NCI-H748 (cell line): Measurements from ENCODE around the gene PCDH8.
"Not testable (repeated sequence)": the region's sequence is repeated elsewhere in the genome, so short reads cannot be mapped to it uniquely, and the experiment has no call there.

ENCODE experiments used
- DNase-seq: peaks from one replicate; lab custom pipeline; 2025; ENCODE audit not compliant: unreplicated experiment; lab: John Stamatoyannopoulos, UW

Gene PCDH8

GRCh38 chr13:52850396-52851136 is 2.1 kb upstream of the PCDH8 start:
- DNase-seq = peak; percentile 80

DNA sequence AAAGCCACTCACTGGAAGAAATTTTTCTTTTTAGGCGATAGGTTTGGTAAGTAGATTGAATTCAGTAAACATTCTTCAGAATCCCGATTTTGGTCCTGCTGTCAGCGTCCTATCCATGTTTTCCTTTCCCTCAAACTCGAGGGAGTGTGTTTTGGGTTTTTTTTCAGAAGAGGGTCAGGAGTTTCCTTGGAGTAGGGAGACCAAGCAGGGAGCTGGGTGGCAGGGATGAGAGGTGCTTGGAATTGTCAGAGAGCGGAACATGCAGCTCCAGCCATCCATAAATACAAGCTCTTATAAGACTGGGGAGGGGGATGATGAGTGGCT is 1.6 kb upstream of the PCDH8 start:
- no peak for DNase-seq

DNA sequence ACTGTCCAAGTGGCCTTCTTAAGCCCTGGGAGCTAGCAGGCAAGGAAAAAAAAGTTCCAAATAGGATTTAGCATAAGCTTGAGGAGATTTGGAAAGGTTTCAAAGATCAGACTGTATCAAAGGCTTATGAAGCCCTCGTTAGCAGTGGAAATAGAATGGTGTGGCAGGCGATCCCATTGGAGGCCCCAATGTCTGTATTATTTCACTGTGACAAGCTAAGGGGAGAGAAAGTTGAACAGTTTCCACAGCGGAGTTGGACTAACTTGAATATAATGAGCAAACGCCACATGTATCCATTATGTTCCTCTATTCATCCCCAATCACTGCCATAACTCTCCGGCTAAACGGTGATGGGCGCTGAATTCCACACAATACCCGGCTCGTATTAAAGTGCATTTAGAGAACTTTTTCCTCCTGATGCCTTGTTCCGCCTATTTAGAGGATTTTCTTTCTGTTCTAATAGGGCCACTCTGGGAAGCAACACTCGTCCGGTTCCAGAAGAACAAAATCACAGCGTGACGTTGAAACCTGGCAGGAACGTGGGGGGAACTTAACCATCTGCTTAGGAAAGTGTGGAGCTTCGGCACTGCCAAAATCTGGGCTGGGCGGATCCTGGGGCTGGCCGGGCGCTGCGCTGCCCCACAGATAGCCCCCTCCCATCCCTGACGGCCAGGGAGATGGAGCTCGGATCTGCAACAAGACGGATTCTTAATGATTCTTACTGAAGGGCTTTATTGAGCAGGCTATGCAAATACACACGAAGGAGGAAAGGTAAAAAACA is 1.0 kb upstream of the PCDH8 start:
- DNase-seq = peak; percentile 68

- DNase-seq = no peak
Measured at GRCh38 chr13:52847682-52848432, 583 bp downstream of the PCDH8 start.

DNA sequence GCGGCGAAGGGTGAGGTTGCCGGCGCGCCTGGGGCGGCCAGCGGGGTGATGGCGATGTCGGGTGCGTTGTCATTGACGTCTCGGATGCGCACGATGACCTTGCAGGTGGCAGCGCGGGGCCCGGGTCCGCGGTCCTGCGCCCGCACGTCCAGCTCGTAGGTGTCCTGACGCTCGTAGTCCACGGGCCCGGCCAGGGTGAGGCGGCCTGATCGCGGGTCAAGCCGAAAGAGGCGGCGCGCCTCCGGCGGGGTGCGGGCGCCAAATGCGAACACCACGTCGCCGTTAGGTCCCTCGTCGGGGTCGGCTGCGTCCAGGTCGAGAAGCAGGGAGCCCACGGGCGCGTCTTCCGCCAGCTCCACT is 1.1 kb downstream of the PCDH8 start:
- DNase-seq = no peak

DNA sequence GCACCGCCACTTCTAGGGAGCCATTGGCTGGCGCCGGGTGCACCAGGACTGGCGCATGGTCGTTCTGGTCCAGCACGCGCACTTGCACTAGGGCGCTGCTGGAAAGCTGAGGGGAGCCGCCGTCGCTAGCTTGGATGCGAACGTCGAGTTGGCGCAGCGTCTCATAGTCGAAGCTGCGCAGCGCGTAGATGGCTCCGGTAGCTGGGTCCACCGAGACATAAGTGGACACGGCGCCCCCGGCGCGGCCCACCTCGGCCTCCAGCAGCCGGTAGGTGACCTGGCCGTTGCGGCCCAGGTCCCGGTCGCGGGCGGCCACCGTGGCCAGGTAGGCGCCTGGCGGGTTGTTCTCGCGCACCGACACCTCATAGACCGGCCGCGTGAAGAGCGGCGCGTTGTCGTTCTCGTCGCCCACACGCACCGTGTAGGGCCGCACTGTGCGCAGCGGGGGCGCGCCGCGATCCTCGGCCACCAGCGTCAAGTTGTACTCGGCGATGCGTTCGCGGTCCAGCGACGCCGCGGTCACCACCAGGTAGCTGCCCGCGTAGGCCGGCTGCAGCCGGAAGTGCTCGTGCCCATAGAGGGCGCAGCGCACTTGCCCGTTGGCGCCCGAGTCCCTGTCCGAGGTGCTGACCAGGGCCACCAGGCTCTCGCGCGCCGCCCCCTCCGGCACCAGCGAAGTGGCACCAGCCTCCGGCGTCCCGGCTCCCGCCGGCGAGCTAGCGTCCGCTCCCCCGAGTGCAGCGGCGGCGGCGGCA is 1.7 kb downstream of the PCDH8 start:
- no peak for DNase-seq

DNA sequence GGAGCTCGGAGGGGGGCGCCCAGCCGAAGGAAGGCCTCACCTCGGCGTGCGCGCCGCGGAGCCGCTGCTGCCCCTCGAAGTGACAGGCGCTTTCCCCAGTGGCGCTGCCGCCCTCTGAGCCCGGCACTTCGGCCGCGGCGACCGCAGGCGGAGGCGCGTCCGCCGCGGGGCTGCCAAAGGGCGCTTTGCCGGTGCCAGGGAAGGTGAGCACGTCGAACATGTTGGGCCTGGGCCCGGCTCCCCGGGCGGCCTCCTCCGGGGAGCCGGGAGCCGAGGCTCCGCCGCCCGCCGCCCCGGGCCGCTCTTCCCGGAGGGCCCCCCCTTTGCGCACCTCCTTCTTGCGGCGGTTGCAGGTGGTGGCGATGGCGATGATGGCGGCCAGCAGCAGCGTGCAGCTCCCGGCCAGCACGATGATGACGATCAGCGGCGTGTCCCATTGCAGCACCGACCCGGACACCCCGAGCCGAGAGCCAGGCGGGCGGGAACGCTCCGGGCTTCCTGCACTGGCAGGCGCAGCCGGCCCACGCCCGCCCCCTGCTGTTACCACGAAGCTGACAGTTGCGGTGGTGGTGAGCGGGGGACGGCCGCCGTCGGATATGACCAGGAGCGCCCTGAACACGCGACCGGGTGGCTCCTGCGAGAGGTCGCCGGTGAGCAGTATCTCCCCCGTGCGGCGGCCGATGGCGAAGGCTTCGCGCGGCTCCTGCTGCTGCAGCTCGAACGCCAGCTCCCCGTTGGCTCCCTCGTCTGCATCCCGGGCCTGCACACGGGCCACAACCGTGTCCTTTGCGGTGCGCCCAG is 2.5 kb downstream of the PCDH8 start:
- DNase-seq = peak; percentile 85

DNA sequence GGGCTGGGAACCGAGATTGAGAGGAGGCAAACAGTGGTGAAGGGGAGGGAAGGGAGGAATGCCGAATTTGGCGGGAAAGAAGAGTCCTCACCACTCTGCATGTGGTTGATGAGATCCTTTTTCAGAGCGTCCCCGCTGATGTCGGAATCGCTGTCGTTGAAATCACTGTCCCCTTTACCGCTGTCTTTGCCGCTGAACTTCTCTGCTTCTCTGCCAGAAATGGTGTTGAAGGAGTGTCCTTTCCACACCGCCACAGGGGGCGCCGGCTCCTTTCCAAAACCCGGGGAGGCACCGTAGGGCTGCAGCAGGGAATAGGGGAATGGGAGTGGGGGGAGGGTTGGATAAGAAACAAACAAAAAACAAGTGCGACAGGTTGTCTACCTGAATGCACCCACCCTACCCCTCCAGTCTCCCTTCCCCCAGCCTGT is 3.1 kb downstream of the PCDH8 start:
- peak; percentile 77 for DNase-seq

DNA sequence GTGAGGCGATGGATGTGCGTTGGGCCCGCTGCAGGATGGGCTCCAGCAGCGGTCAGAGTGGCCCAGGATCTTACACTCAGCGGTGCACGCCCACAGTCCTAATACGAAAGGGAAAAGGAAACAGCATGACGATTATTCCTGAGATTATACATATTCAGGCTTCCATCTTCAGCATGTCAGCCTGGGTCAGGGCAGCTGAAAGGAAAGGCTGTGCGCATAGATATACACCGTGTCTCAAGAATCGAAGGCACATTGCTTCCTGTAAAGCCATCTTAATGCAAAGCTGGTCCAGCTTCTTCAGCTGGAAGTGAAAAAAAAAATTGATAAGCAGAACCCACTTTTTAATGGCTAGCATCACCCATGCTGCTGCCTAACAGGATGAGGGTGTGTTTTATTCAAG is 3.6 kb downstream of the PCDH8 start:
- DNase-seq = no peak

DNA sequence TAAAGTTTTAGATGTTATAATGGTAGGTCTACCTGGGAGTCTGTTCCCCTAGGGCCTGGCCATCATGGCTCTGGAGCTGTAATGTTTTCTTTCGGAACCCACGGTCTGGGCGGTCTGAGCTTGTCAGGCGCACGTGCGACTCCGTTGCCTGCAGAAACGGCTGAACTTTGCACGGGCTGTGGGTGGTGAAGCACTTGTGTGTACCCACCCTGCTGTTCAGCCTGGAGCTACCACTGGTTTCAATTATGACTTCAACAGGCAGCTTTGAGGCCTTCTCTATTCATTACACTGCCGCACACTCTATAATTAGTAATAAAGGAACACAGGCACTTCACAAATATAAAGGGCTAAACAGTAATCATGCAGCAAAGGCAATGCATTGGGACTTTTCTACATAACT is 6.0 kb downstream of the PCDH8 start:
- DNase-seq = peak; percentile 94

GRCh38 chr13:52840066-52840465 is 8.4 kb downstream of the PCDH8 start:
- DNase-seq = no peak

DNA sequence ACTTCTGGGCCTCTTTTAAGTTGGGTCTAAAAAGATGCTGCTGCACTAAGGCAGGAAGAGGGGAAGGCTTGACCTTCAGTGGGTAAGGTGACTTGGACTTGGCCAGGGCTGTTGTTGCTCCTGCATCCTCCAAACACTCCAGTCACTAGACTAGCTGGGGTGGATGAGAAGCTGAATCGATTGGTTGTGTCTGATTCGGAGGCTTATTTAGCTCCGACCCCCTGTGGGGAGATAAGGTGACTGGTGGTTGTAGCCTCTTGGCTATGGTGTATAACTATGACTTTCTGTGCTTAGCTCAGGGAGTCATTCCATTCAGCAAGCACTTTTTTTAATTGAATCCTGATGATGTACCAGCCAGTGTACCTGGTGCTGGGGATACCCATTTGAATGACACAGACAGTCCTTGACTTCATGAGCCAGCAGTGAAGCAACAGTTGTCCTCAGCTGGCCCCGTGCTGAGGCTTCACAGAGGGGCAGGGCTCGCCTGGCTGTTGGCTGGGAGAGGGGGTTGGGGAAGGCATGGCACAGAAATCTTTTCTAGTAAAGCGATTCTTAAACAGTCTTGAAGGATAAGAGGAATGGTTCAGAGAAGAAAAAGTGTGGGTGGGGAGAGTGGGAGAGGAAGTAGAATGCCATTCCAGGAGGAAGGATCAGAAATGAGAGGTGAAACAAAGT is 9.9 kb downstream of the PCDH8 start:
- no peak for DNase-seq

GRCh38 chr13:52837850-52838249 is 10.6 kb downstream of the PCDH8 start:
- no peak for DNase-seq

DNA sequence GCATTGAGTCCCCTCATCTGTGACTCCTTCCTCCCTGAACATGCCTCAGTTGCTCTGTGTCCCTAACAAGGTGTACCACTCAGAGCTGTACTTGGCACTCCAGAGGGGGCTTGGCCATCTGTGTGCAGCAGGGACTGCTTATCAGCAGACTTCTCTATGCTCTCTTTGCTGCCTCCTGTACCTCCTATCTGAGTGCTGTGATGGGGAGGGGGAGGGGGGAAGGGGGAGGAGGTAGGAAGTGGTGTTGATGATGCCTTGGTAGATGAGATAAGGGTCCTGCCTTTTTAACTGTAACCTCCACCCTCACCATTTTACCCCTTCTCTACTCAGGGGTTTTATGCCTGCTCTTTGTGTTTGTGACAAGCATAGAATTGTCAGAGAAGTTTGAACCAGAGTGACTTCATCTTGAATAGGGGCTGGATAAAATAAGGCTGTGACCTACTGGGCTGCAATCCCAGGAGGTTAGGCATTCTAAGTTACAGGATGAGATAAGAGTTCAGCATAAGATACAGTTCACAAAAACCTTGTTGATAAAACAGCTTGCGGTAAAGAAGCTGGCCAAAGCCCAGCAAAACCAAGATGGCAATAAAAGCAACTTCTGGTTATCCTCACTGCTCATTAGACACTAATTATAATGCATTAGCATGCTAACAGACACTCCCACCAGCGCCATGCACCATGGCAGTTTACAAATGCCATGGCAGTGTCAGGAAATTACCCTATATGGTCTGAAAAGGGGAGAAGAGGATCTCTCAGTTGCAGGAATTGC is 13.2 kb downstream of the PCDH8 start:
- no peak for DNase-seq

- peak; percentile 8 for DNase-seq
Measured at GRCh38 chr13:52833296-52833875, 15.1 kb downstream of the PCDH8 start.

- peak; percentile 97 for DNase-seq
Measured at GRCh38 chr13:52832313-52832712, 16.1 kb downstream of the PCDH8 start.

GRCh38 chr13:52830946-52831345 is 17.5 kb downstream of the PCDH8 start:
- DNase-seq = no peak

DNA sequence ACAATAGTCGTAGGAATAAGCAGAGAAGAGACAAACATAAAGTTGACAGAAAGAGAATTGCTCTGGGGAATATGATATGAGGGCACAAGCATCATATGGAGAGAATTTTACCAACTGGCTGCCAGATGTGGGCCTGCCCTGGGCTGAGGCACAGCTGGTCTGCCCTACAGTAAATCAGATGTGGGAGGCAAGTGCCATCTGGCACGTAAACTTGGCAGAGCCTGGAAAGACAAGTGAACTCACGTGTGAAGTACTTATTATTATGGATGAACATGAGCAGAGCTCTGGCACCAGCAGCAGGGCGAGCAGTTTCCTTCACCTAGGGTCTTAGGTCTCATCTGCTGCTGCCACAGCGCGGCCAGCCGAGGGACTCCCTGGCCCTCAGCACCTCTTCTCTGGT is 20.6 kb downstream of the PCDH8 start:
- no peak for DNase-seq

GRCh38 chr13:52817886-52818285 is 30.6 kb downstream of the PCDH8 start:
- DNase-seq = not testable (repeated sequence)
